OCI-M1 (cell line): ENCODE data around the gene PIK3C2G.

Experiments
- DNase-seq: peaks from one replicate; lab custom pipeline; 2025; lab: John Stamatoyannopoulos, UW

Gene PIK3C2G

GRCh38 chr12:18419311-18419710 lies 158.0 kb downstream of the PIK3C2G start:
- DNase-seq, result no peak

- peak; percentile 24 for DNase-seq
Measured at GRCh38 chr12:18421867-18422266, 160.5 kb downstream of the PIK3C2G start.

GRCh38 chr12:18422871-18423270 lies 161.6 kb downstream of the PIK3C2G start:
- DNase-seq, result no peak

GRCh38 chr12:18424857-18425256 lies 163.5 kb downstream of the PIK3C2G start:
- DNase-seq, result no peak

- no peak for DNase-seq
Measured at GRCh38 chr12:18427520-18427919, 166.2 kb downstream of the PIK3C2G start.

- no peak for DNase-seq
Measured at GRCh38 chr12:18428416-18428815, 167.1 kb downstream of the PIK3C2G start.

- no peak for DNase-seq
Measured at GRCh38 chr12:18429366-18429765, 168.0 kb downstream of the PIK3C2G start.

GRCh38 chr12:18430425-18431048 lies 169.2 kb downstream of the PIK3C2G start:
- peak; percentile 78 for DNase-seq

GRCh38 chr12:18431771-18432170 lies 170.5 kb downstream of the PIK3C2G start:
- no peak for DNase-seq

- DNase-seq, result no peak
Measured at GRCh38 chr12:18432206-18432605, 170.9 kb downstream of the PIK3C2G start.

- DNase-seq, result no peak
Measured at GRCh38 chr12:18436170-18436569, 174.9 kb downstream of the PIK3C2G start.

GRCh38 chr12:18439541-18439940 lies 178.2 kb downstream of the PIK3C2G start:
- peak; percentile 14 for DNase-seq

- DNase-seq, result no peak
Measured at GRCh38 chr12:18443768-18444437, 182.6 kb downstream of the PIK3C2G start.

GRCh38 chr12:18446061-18446644 lies 184.8 kb downstream of the PIK3C2G start:
- no peak for DNase-seq

- peak; percentile 17 for DNase-seq
Measured at GRCh38 chr12:18454330-18454729, 193.0 kb downstream of the PIK3C2G start.

- DNase-seq, result no peak
Measured at GRCh38 chr12:18456344-18456743, 195.0 kb downstream of the PIK3C2G start.

GRCh38 chr12:18457362-18457761 lies 196.0 kb downstream of the PIK3C2G start:
- DNase-seq, result no peak

- no peak for DNase-seq
Measured at GRCh38 chr12:18461758-18462157, 200.4 kb downstream of the PIK3C2G start.

- no peak for DNase-seq
Measured at GRCh38 chr12:18462442-18462841, 201.1 kb downstream of the PIK3C2G start.

GRCh38 chr12:18467620-18468245 lies 206.4 kb downstream of the PIK3C2G start:
- no peak for DNase-seq

- DNase-seq, result no peak
Measured at GRCh38 chr12:18468246-18469075, 207.1 kb downstream of the PIK3C2G start.

- no peak for DNase-seq
Measured at GRCh38 chr12:18470251-18470650, 208.9 kb downstream of the PIK3C2G start.
